ENCODE data around the gene TRMU. TPM values are rescaled to one million over a fixed set of nuclear protein-coding genes. Genes with fewer than 3 reads are reported as not detected.

TRMU gene
- total RNA-seq, 1 experiment from 2014 or later: 64.7 TPM

GRCh38 chr22:46336119-46337078, 885 bp downstream of the TRMU start:
- DNase-seq (ENCODE audit: low spot score): peak; percentile 4

- no peak for DNase-seq (ENCODE audit: low spot score)
Measured at GRCh38 chr22:46337870-46338269, 2.4 kb downstream of the TRMU start.

- no peak for DNase-seq (ENCODE audit: low spot score)
Measured at GRCh38 chr22:46338636-46339035, 3.1 kb downstream of the TRMU start.

GRCh38 chr22:46339956-46340355, 4.4 kb downstream of the TRMU start:
- no peak for DNase-seq (ENCODE audit: low spot score)

GRCh38 chr22:46340676-46341075, 5.2 kb downstream of the TRMU start:
- DNase-seq (ENCODE audit: low spot score): no peak

GRCh38 chr22:46346680-46347405, 11.3 kb downstream of the TRMU start:
- DNase-seq (ENCODE audit: low spot score): no peak

- no peak for DNase-seq (ENCODE audit: low spot score)
Measured at GRCh38 chr22:46347646-46348045, 12.1 kb downstream of the TRMU start.

GRCh38 chr22:46348099-46348695, 12.7 kb downstream of the TRMU start:
- no peak for DNase-seq (ENCODE audit: low spot score)

GRCh38 chr22:46349238-46349637, 13.7 kb downstream of the TRMU start:
- DNase-seq (ENCODE audit: low spot score): no peak

GRCh38 chr22:46349681-46350080, 14.2 kb downstream of the TRMU start:
- no peak for DNase-seq (ENCODE audit: low spot score)

GRCh38 chr22:46350121-46350520, 14.6 kb downstream of the TRMU start:
- DNase-seq (ENCODE audit: low spot score): no peak

GRCh38 chr22:46350646-46351045, 15.1 kb downstream of the TRMU start:
- DNase-seq (ENCODE audit: low spot score): no peak

GRCh38 chr22:46351131-46351735, 15.7 kb downstream of the TRMU start:
- no peak for DNase-seq (ENCODE audit: low spot score)

GRCh38 chr22:46351767-46352166, 16.3 kb downstream of the TRMU start:
- no peak for DNase-seq (ENCODE audit: low spot score)

GRCh38 chr22:46352276-46352675, 16.8 kb downstream of the TRMU start:
- DNase-seq (ENCODE audit: low spot score): no peak

- DNase-seq (ENCODE audit: low spot score): peak; percentile 81
Measured at GRCh38 chr22:46352691-46353386, 17.3 kb downstream of the TRMU start.

- DNase-seq (ENCODE audit: low spot score): no peak
Measured at GRCh38 chr22:46353483-46354105, 18.1 kb downstream of the TRMU start.

GRCh38 chr22:46354176-46354992, 18.9 kb downstream of the TRMU start:
- no peak for DNase-seq (ENCODE audit: low spot score)

GRCh38 chr22:46354993-46355305, 19.4 kb downstream of the TRMU start:
- DNase-seq (ENCODE audit: low spot score): no peak

GRCh38 chr22:46355369-46355995, 20.0 kb downstream of the TRMU start:
- peak; percentile 70 for DNase-seq (ENCODE audit: low spot score)

All from HT-29 (cell line).